ELR (cell line): Measurements from ENCODE around the gene ADAMTS5.

Source experiments
- DNase-seq: peaks from one replicate; pipeline ENCODE4 v3.0.0-alpha.2; 2015; ENCODE audit warnings: low read depth

The ADAMTS5 gene

GRCh38 chr21:26887251-26887650, 79.6 kb downstream of the ADAMTS5 start:
- DNase-seq = no peak

- no peak for DNase-seq
These were observed 82.5 kb downstream of the ADAMTS5 start for GRCh38 chr21:26884436-26884835.

- DNase-seq = no peak
These were observed 83.1 kb downstream of the ADAMTS5 start for GRCh38 chr21:26883768-26884167.

GRCh38 chr21:26881504-26882228, 85.2 kb downstream of the ADAMTS5 start:
- DNase-seq = peak; percentile 50

- DNase-seq = no peak
These were observed 89.9 kb downstream of the ADAMTS5 start for GRCh38 chr21:26877018-26877417.

- no peak for DNase-seq
These were observed 92.5 kb downstream of the ADAMTS5 start for GRCh38 chr21:26874347-26874746.
